K562 (cell line): Measurements from ENCODE around the gene SLC1A4. TPM values are rescaled to one million over a fixed set of nuclear protein-coding genes. Genes with fewer than 3 reads are reported as not detected.

Experiments
- EP300 ChIP-seq: IDR thresholded peaks from 2 replicates; pipeline ENCODE4 v1.6.1; 2012; ENCODE audit warnings: low read length, improper control_type of control experiment
- FOS ChIP-seq: IDR thresholded peaks from 3 replicates; pipeline ENCODE4 v1.6.1; 2011; ENCODE audit not compliant: insufficient read length; ENCODE audit errors: extremely low read depth
- JUNB ChIP-seq: fragments of 450-650 bp; formaldehyde crosslinking; conservative IDR thresholded peaks from 2 replicates; pipeline ENCODE4 v1.4.0; 2020; ENCODE audit warnings: mild to moderate bottlenecking
- KDM2B ChIP-seq: fragments of 250-450 bp; sonication (Bioruptor Pico); IDR thresholded peaks from 2 replicates; pipeline ENCODE4 v1.8.0; 2021; ENCODE audit warnings: mild to moderate bottlenecking, moderate library complexity
- MAFG ChIP-seq: fragments of 450-650 bp; conservative IDR thresholded peaks from 2 replicates; pipeline ENCODE4 v1.6.1; 2016; ENCODE audit warnings: missing genetic modification characterization, missing compliant biosample characterization
- POU5F1 ChIP-seq: fragments of 150-350 bp; IDR thresholded peaks from 2 replicates; pipeline ENCODE4 v1.6.1; 2014; ENCODE audit warnings: borderline replicate concordance, low read length, low read depth, mild to moderate bottlenecking; ENCODE audit not compliant: partially characterized antibody
- STAG1 ChIP-seq: sonication (generic); formaldehyde crosslinking; IDR thresholded peaks from 2 replicates; pipeline ENCODE4 v1.5.0; 2020; ENCODE audit warnings: missing genetic modification reagents, borderline replicate concordance
- TRIM28 ChIP-seq: fragments of 450-650 bp; IDR thresholded peaks from 2 replicates; pipeline ENCODE4 v1.6.1; 2017
- ZKSCAN8 ChIP-seq: fragments of 200-800 bp; sonication (Bioruptor generic); IDR thresholded peaks from 2 replicates; pipeline ENCODE4 v1.6.1; 2016; ENCODE audit warnings: missing genetic modification characterization, missing compliant biosample characterization
- ZNF282 ChIP-seq: sonication (generic); formaldehyde crosslinking; IDR thresholded peaks from 2 replicates; pipeline ENCODE4 v1.8.1; 2023; ENCODE audit warnings: missing genetic modification reagents
- ZNF3 ChIP-seq: fragments of 250-450 bp; sonication (Bioruptor Pico); IDR thresholded peaks from 2 replicates; pipeline ENCODE4 v1.5.0; 2021; ENCODE audit warnings: mild to moderate bottlenecking, moderate library complexity
- polyA plus RNA-seq, 8 experiments: library from polyadenylated mRNA; depleted of rRNA in 4 of 8; stranded (reverse) in 5 of 8; unstranded in 3 of 8; fragments of >200 nt; fragmentation: Nextera tagmentation in 2 of 8; fragmentation: Illumina TruSeq in 1 of 8; extraction: Ambion mirVana in 2 of 8; extraction: Trizol in 1 of 8; gene quantifications; 2 replicates each; pipeline versions ENCODE4 v1.2.1 to v1.2.3, GENCODE V29; 2011 to 2014; ENCODE audit warnings: inconsistent platforms in 1 of 8, missing spikeins in 1 of 8
- total RNA-seq, 7 experiments: library from RNA; depleted of rRNA in 6 of 7; stranded (reverse); fragments of >200 nt in 6 of 7; fragmentation: Illumina TruSeq in 2 of 7; extraction: Trizol in 2 of 7; gene quantifications; 2 replicates each; pipeline versions ENCODE4 v1.2.1 to v1.2.3, GENCODE V29; 2011 to 2021; ENCODE audit warnings: low replicate concordance in 1 of 7
- TF ChIP-seq, protein P1 (sequence below): fragments of 200-800 bp; sonication (Bioruptor generic); IDR thresholded peaks from 2 replicates; pipeline ENCODE4 v1.6.1; 2017; ENCODE audit warnings: missing genetic modification characterization, missing compliant biosample characterization
- TF ChIP-seq, protein P2 (sequence below): fragments of 450-650 bp; formaldehyde crosslinking; IDR thresholded peaks from 2 replicates; pipeline ENCODE4 v1.4.0; 2020; ENCODE audit warnings: mild to moderate bottlenecking, mixed read lengths
- TF ChIP-seq, protein P3 (sequence below): fragments of 450-650 bp; IDR thresholded peaks from 2 replicates; pipeline ENCODE4 v1.6.1; 2017; ENCODE audit warnings: antibody characterized with exemption, mild to moderate bottlenecking
- TF ChIP-seq, protein P4 (sequence below): fragments of 250-450 bp; sonication (Bioruptor Pico); IDR thresholded peaks from 2 replicates; pipeline ENCODE4 v1.8.0; 2021; ENCODE audit warnings: borderline replicate concordance, mild to moderate bottlenecking, moderate library complexity; ENCODE audit not compliant: poor library complexity, severe bottlenecking
- TF ChIP-seq, protein P5 (sequence below): fragments of 250-450 bp; sonication (Bioruptor Pico); IDR thresholded peaks from 2 replicates; pipeline ENCODE4 v1.6.1; 2021; ENCODE audit warnings: mild to moderate bottlenecking
- TF ChIP-seq, protein P6 (sequence below), 2 experiments: IDR thresholded peaks; 2 replicates each; pipeline ENCODE4 v1.6.1; 2011; ENCODE audit warnings: borderline replicate concordance in 1 of 2, control low read depth in 1 of 2, low read depth in 1 of 2, low read length in 1 of 2, mild to moderate bottlenecking in 1 of 2, mixed read lengths in 1 of 2, moderate library complexity in 1 of 2; ENCODE audit not compliant: insufficient read depth in 1 of 2, insufficient read length in 1 of 2, poor library complexity in 1 of 2, severe bottlenecking in 1 of 2; ENCODE audit errors: extremely low read depth in 1 of 2

The SLC1A4 gene
- total and polyA plus RNA-seq, 9 of the 15 experiments (the other 6 are each of a cell fraction or from before 2014, with no cell fraction given): 4.4 to 24.0 (median 10.9) TPM

DNA sequence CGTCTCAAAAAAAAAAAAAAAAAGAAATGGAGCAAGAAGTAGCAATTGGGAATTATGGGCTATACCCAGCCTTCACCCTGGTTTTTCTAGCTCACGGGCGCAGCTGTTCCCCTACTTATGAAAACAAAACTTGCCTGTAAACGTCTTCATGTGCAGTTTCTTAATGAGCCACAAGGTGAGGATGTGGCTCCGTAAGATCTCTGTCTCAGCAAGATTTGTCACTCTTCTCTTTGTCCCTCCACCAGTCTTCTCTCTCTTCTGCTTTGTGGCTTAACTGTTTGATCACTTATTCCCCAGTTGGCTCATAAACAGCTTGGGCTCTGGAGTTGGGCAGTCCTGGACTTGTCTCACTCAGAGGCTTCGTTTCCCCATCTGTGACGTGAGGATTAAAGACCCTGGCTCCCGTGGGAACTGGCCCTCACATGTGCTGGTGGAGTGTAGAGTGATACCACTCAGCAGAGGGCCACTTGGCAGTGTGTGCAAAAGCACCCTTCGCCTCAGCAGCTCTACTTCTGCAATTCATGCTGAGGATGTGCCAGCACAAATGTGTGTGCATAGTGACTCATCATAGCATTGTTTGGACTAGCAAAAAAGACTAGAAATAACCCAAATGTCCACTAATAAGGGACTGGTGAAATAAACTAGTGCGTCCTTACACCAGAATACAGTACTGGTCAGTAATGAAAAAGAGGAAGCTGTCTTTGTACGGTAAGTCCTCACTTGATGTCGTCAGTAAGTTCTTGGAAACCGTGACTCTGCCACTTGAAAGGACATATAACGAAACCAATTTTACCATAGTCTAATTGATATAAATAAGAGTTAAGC is 75.7 kb downstream of the SLC1A4 start (continued):
- TF ChIP-seq, protein P1, sequence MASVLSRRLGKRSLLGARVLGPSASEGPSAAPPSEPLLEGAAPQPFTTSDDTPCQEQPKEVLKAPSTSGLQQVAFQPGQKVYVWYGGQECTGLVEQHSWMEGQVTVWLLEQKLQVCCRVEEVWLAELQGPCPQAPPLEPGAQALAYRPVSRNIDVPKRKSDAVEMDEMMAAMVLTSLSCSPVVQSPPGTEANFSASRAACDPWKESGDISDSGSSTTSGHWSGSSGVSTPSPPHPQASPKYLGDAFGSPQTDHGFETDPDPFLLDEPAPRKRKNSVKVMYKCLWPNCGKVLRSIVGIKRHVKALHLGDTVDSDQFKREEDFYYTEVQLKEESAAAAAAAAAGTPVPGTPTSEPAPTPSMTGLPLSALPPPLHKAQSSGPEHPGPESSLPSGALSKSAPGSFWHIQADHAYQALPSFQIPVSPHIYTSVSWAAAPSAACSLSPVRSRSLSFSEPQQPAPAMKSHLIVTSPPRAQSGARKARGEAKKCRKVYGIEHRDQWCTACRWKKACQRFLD (CRISPR knock-in tag): peak; percentile 44; the same call in 1 of the 2 replicates
- TF ChIP-seq FOS: no peak
- TF ChIP-seq, protein P2, sequence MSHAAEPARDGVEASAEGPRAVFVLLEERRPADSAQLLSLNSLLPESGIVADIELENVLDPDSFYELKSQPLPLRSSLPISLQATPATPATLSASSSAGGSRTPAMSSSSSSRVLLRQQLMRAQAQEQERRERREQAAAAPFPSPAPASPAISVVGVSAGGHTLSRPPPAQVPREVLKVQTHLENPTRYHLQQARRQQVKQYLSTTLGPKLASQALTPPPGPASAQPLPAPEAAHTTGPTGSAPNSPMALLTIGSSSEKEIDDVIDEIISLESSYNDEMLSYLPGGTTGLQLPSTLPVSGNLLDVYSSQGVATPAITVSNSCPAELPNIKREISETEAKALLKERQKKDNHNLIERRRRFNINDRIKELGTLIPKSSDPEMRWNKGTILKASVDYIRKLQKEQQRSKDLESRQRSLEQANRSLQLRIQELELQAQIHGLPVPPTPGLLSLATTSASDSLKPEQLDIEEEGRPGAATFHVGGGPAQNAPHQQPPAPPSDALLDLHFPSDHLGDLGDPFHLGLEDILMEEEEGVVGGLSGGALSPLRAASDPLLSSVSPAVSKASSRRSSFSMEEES (CRISPR knock-in tag): no peak
- TF ChIP-seq, protein P3, sequence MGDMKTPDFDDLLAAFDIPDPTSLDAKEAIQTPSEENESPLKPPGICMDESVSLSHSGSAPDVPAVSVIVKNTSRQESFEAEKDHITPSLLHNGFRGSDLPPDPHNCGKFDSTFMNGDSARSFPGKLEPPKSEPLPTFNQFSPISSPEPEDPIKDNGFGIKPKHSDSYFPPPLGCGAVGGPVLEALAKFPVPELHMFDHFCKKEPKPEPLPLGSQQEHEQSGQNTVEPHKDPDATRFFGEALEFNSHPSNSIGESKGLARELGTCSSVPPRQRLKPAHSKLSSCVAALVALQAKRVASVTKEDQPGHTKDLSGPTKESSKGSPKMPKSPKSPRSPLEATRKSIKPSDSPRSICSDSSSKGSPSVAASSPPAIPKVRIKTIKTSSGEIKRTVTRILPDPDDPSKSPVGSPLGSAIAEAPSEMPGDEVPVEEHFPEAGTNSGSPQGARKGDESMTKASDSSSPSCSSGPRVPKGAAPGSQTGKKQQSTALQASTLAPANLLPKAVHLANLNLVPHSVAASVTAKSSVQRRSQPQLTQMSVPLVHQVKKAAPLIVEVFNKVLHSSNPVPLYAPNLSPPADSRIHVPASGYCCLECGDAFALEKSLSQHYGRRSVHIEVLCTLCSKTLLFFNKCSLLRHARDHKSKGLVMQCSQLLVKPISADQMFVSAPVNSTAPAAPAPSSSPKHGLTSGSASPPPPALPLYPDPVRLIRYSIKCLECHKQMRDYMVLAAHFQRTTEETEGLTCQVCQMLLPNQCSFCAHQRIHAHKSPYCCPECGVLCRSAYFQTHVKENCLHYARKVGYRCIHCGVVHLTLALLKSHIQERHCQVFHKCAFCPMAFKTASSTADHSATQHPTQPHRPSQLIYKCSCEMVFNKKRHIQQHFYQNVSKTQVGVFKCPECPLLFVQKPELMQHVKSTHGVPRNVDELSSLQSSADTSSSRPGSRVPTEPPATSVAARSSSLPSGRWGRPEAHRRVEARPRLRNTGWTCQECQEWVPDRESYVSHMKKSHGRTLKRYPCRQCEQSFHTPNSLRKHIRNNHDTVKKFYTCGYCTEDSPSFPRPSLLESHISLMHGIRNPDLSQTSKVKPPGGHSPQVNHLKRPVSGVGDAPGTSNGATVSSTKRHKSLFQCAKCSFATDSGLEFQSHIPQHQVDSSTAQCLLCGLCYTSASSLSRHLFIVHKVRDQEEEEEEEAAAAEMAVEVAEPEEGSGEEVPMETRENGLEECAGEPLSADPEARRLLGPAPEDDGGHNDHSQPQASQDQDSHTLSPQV: peak; percentile 58
- no peak for TF ChIP-seq ZNF3
- TF ChIP-seq TRIM28: 0 out of 2 replicates have a peak, but pooled peaks have one; percentile 34
- TF ChIP-seq, protein P4, sequence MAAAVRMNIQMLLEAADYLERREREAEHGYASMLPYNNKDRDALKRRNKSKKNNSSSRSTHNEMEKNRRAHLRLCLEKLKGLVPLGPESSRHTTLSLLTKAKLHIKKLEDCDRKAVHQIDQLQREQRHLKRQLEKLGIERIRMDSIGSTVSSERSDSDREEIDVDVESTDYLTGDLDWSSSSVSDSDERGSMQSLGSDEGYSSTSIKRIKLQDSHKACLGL (CRISPR knock-in tag): no peak
- TF ChIP-seq, protein P5, sequence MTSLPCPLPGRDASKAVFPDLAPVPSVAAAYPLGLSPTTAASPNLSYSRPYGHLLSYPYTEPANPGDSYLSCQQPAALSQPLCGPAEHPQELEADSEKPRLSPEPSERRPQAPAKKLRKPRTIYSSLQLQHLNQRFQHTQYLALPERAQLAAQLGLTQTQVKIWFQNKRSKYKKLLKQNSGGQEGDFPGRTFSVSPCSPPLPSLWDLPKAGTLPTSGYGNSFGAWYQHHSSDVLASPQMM (CRISPR knock-in tag): no peak
- no peak for TF ChIP-seq ZNF282 (CRISPR knock-in tag)
- no peak for TF ChIP-seq ZKSCAN8
- TF ChIP-seq POU5F1: no peak
- no peak for TF ChIP-seq KDM2B (CRISPR knock-in tag)
- TF ChIP-seq STAG1: peak; percentile 54; the same call in 1 of the 2 replicates
- 0 out of 2 replicates have a peak, but pooled peaks have one; percentile 9 for TF ChIP-seq EP300
- TF ChIP-seq, protein P6, sequence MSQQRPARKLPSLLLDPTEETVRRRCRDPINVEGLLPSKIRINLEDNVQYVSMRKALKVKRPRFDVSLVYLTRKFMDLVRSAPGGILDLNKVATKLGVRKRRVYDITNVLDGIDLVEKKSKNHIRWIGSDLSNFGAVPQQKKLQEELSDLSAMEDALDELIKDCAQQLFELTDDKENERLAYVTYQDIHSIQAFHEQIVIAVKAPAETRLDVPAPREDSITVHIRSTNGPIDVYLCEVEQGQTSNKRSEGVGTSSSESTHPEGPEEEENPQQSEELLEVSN (IDR thresholded peaks at IDR 0.05; ENCODE audit: borderline replicate concordance in 1 of 2, extremely low read depth in 1 of 2, insufficient read depth in 1 of 2, insufficient read length in 1 of 2, low read depth in 1 of 2, low read length in 1 of 2, poor library complexity in 1 of 2, severe bottlenecking in 1 of 2): no peak
- TF ChIP-seq MAFG: peak; percentile 41; the same call in 1 of the 2 replicates
- no peak for TF ChIP-seq JUNB
